ENCODE results near the gene NSG1. TPM values are rescaled to one million over a fixed set of nuclear protein-coding genes. Genes with fewer than 3 reads are reported as not detected.

NSG1 gene
- total RNA-seq (30.2 and 36.9 TPM in 2 replicates), polyA plus RNA-seq (70.1 and 77.5 TPM in 2 replicates)

GRCh38 chr4:4386736-4387392, at the start of gene NSG1:
Gene NSG1 (plus strand): TSS chr4:4387102. CDS start chr4:4387630, 528 bp downstream.
- Histone ChIP-seq H3K4me3 (peak within 1 kb of the TSS; percentile 75), H3K4me2 (peak within 1 kb of the TSS; percentile 95), H3K9me2 (replicated peaks; ENCODE audit: insufficient read depth) (no peaks in the 10 kb centered on the region), H3K4me1 (ENCODE audit: insufficient read depth) (peaks cover 5% of the 10 kb centered on the region), H3K36me3 (replicated peaks; ENCODE audit: insufficient read depth, low read depth) (no peaks in the 10 kb centered on the region), H3K27ac (no peak within 1 kb of the TSS), H2AFZ (peak within 1 kb of the TSS; percentile 71), H3K9me3 (ENCODE audit: low read depth) (no peaks in the 10 kb centered on the region), H3K27me3 (peaks cover 64% of the 10 kb centered on the region), H4K20me1 (ENCODE audit: insufficient read depth, poor library complexity, severe bottlenecking) (no peaks in the 10 kb centered on the region), H3K79me2 (no peaks in the 10 kb centered on the region)
- TF ChIP-seq CTCF (IDR thresholded peaks at IDR 0.05; ENCODE audit: poor library complexity) (no peak), EZH2phosphoT487 (IDR thresholded peaks at IDR 0.05; ENCODE audit: low read depth, severe bottlenecking, unreplicated experiment) (no peak), EZH2 (IDR thresholded peaks at IDR 0.05; ENCODE audit: borderline replicate concordance) (no peak)
- peak; percentile 53 for DNase-seq (ENCODE audit: low spot score)
- WGBS (ENCODE audit: low lambda C conversion rate, missing lambda C conversion rate): under 1% methylated on average over 29 of the region's 87 CpGs

- no peak overlapping the region for H2AFZ ChIP-seq
- DNase-seq (ENCODE audit: low spot score): no peak
- WGBS (ENCODE audit: low lambda C conversion rate, missing lambda C conversion rate): 69% methylated on average over 11 of the region's 11 CpGs
- no peaks in the 10 kb centered on the region for H3K27me3 ChIP-seq
- no peaks in the 10 kb centered on the region for H3K79me2 ChIP-seq
- no peaks in the 10 kb centered on the region for H4K20me1 ChIP-seq (ENCODE audit: insufficient read depth, poor library complexity, severe bottlenecking)
- no peaks in the 10 kb centered on the region for H3K4me1 ChIP-seq (ENCODE audit: insufficient read depth)
- H3K9me2 ChIP-seq (replicated peaks; ENCODE audit: insufficient read depth): no peaks in the 10 kb centered on the region
- H3K4me2 ChIP-seq: no peak overlapping the region
- H3K9me3 ChIP-seq (ENCODE audit: low read depth): no peaks in the 10 kb centered on the region
- TF ChIP-seq EZH2 (IDR thresholded peaks at IDR 0.05; ENCODE audit: borderline replicate concordance) (no peak), EZH2phosphoT487 (IDR thresholded peaks at IDR 0.05; ENCODE audit: low read depth, severe bottlenecking, unreplicated experiment) (no peak), CTCF (IDR thresholded peaks at IDR 0.05; ENCODE audit: poor library complexity) (no peak)
- no peaks in the 10 kb centered on the region for H3K36me3 ChIP-seq (replicated peaks; ENCODE audit: insufficient read depth, low read depth)
- H3K4me3 ChIP-seq: no peak overlapping the region
- no peak overlapping the region for H3K27ac ChIP-seq
Observed at GRCh38 chr4:4338210-4339001, 48.5 kb upstream of the NSG1 start.

DNA sequence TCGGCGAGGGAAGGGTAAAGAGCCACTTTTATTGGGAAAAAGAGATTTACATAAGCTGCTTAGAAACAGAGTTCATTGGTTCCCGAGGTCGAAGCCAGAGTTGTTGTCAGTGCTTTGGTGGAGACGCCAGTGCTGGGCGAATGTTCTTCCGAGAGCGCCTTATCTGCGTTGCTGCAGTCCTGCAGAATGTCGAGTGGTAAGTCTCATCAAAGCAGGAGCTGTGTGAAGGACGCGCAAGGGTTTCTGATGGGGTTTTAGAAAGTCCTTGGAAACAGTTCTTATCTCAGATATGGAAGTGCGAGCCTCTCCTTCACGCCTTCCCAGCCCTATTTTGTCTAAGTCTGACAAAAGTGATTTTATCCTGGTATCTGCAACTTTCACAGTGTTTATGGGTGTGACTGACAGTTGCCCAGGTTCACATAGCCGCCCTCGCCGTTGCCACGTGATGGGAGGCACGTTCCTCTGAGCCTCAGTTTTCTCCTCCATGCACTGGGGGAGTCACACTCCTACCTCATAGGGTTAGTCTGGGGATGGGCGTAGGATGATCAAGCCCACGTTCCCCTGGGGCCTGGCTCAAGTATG, 47.3 kb upstream of the NSG1 start:
- Histone ChIP-seq H3K9me3 (ENCODE audit: low read depth) (no peaks in the 10 kb centered on the region), H3K27ac (no peak overlapping the region), H3K4me3 (no peak overlapping the region), H2AFZ (no peak overlapping the region), H3K4me2 (peak overlapping the region; percentile 33), H3K9me2 (replicated peaks; ENCODE audit: insufficient read depth) (no peaks in the 10 kb centered on the region), H3K36me3 (replicated peaks; ENCODE audit: insufficient read depth, low read depth) (no peaks in the 10 kb centered on the region), H3K79me2 (no peaks in the 10 kb centered on the region), H3K27me3 (no peaks in the 10 kb centered on the region), H4K20me1 (ENCODE audit: insufficient read depth, poor library complexity, severe bottlenecking) (no peaks in the 10 kb centered on the region), H3K4me1 (ENCODE audit: insufficient read depth) (no peaks in the 10 kb centered on the region)
- 32% methylated on average over 21 of the region's 21 CpGs for WGBS (ENCODE audit: low lambda C conversion rate, missing lambda C conversion rate)
- TF ChIP-seq EZH2 (IDR thresholded peaks at IDR 0.05; ENCODE audit: borderline replicate concordance): no peak
- TF ChIP-seq EZH2phosphoT487 (IDR thresholded peaks at IDR 0.05; ENCODE audit: low read depth, severe bottlenecking, unreplicated experiment): no peak
- no peak for TF ChIP-seq CTCF (IDR thresholded peaks at IDR 0.05; ENCODE audit: poor library complexity)
- peak; percentile 70 for DNase-seq (ENCODE audit: low spot score)
